GM18520 (cell line): Measurements from ENCODE around the gene EHD2.
"Not testable (repeated sequence)": the region's sequence is repeated elsewhere in the genome, so short reads cannot be mapped to it uniquely, and the experiment has no call there.

Experiments
- ATAC-seq: cut with Tn5 transposase; IDR thresholded peaks from one replicate; pipeline ENCODE4 v1.9.1; 2021; ENCODE audit not compliant: unreplicated experiment

EHD2 gene

GRCh38 chr19:47711652-47712242 is 1.5 kb upstream of the EHD2 start:
- ATAC-seq: no peak

GRCh38 chr19:47714339-47714738 is 1.1 kb downstream of the EHD2 start:
- ATAC-seq: no peak

GRCh38 chr19:47714855-47715254 is 1.6 kb downstream of the EHD2 start:
- ATAC-seq: not testable (repeated sequence)

GRCh38 chr19:47716270-47716937 is 3.2 kb downstream of the EHD2 start:
- ATAC-seq: no peak

GRCh38 chr19:47718415-47719046 is 5.3 kb downstream of the EHD2 start:
- not testable (repeated sequence) for ATAC-seq

- ATAC-seq: no peak
These were observed 6.0 kb downstream of the EHD2 start for GRCh38 chr19:47719047-47719859.

GRCh38 chr19:47720669-47721422 is 7.6 kb downstream of the EHD2 start:
- no peak for ATAC-seq

- no peak for ATAC-seq
These were observed 10.3 kb downstream of the EHD2 start for GRCh38 chr19:47723581-47723940.

GRCh38 chr19:47725759-47726401 is 12.7 kb downstream of the EHD2 start:
- ATAC-seq: no peak

GRCh38 chr19:47726467-47726866 is 13.2 kb downstream of the EHD2 start:
- no peak for ATAC-seq

- not testable (repeated sequence) for ATAC-seq
These were observed 15.1 kb downstream of the EHD2 start for GRCh38 chr19:47728295-47728694.

- no peak for ATAC-seq
These were observed 16.2 kb downstream of the EHD2 start for GRCh38 chr19:47729468-47729798.

- no peak for ATAC-seq
These were observed 16.7 kb downstream of the EHD2 start for GRCh38 chr19:47729799-47730520.

- no peak for ATAC-seq
These were observed 17.3 kb downstream of the EHD2 start for GRCh38 chr19:47730521-47730889.

- no peak for ATAC-seq
These were observed 17.7 kb downstream of the EHD2 start for GRCh38 chr19:47730910-47731309.

- ATAC-seq: no peak
These were observed 21.9 kb downstream of the EHD2 start for GRCh38 chr19:47735131-47735530.

GRCh38 chr19:47740866-47741519 is 27.8 kb downstream of the EHD2 start:
- ATAC-seq: no peak

GRCh38 chr19:47741544-47742140 is 28.4 kb downstream of the EHD2 start:
- ATAC-seq: no peak

- no peak for ATAC-seq
These were observed 29.4 kb downstream of the EHD2 start for GRCh38 chr19:47742634-47743033.
